MM.1S (cell line): ENCODE data around the gene SLC1A2.

Experiments used
- DNase-seq: peaks from one replicate; pipeline ENCODE4 v3.0.0-alpha.2; 2015
- H2AFZ ChIP-seq: fragments of 300-600 bp; sonication (generic); 2 replicates; pipeline ENCODE4 v1.6.0; 2016; ENCODE audit warnings: antibody characterized with exemption, low read length
- H3F3A ChIP-seq: fragments of 300-600 bp; sonication (generic); 2 replicates; pipeline ENCODE4 v1.6.1; 2016; ENCODE audit warnings: mild to moderate bottlenecking, antibody characterized with exemption, low read length, moderate library complexity, mixed read lengths; ENCODE audit not compliant: insufficient read depth
- H3K27ac ChIP-seq: fragments of 300-600 bp; sonication (generic); 2 replicates; pipeline ENCODE4 v1.5.1; 2016; ENCODE audit warnings: mild to moderate bottlenecking, low read length
- H3K27me3 ChIP-seq: fragments of 300-600 bp; sonication (generic); replicated peaks from 2 replicates; pipeline ENCODE4 v1.6.0; 2016; ENCODE audit warnings: low read length; ENCODE audit not compliant: insufficient read depth
- H3K36me3 ChIP-seq: fragments of 300-600 bp; sonication (generic); replicated peaks from 2 replicates; pipeline ENCODE4 v1.6.1; 2016; ENCODE audit warnings: mild to moderate bottlenecking, low read length, mixed read lengths; ENCODE audit not compliant: insufficient read depth
- H3K4me1 ChIP-seq: fragments of 300-600 bp; sonication (generic); 2 replicates; pipeline ENCODE4 v1.6.1; 2016; ENCODE audit warnings: low read length, mixed read lengths
- H3K4me2 ChIP-seq: fragments of 300-600 bp; sonication (generic); 2 replicates; pipeline ENCODE4 v1.6.0; 2016; ENCODE audit warnings: low read depth, low read length
- H3K4me3 ChIP-seq: fragments of 300-600 bp; sonication (generic); 2 replicates; pipeline ENCODE4 v1.5.1; 2016; ENCODE audit warnings: low read length, mixed read lengths
- H3K79me2 ChIP-seq: fragments of 300-600 bp; sonication (generic); 2 replicates; pipeline ENCODE4 v1.6.1; 2016; ENCODE audit warnings: mixed run types, low read length, mixed read lengths
- H3K9ac ChIP-seq: fragments of 300-600 bp; sonication (generic); 2 replicates; pipeline ENCODE4 v1.6.1; 2016; ENCODE audit warnings: low read length, mixed read lengths
- H3K9me2 ChIP-seq: fragments of 300-600 bp; sonication (generic); replicated peaks from 2 replicates; pipeline ENCODE4 v1.6.1; 2016; ENCODE audit warnings: mild to moderate bottlenecking, low read length, mixed read lengths; ENCODE audit not compliant: insufficient read depth
- H3K9me3 ChIP-seq: fragments of 300-600 bp; sonication (generic); replicated peaks from 2 replicates; pipeline ENCODE4 v1.6.1; 2016; ENCODE audit warnings: mild to moderate bottlenecking, low read length, mixed read lengths; ENCODE audit not compliant: insufficient read depth
- H4K20me1 ChIP-seq: fragments of 300-600 bp; sonication (generic); 2 replicates; pipeline ENCODE4 v1.6.1; 2016; ENCODE audit warnings: mild to moderate bottlenecking, low read length, moderate library complexity, mixed read lengths; ENCODE audit not compliant: insufficient read depth
- EZH2 ChIP-seq: fragments of 300-600 bp; sonication (generic); optimal IDR thresholded peaks from 2 replicates; pipeline ENCODE3; 2017; ENCODE audit warnings: low read depth, mild to moderate bottlenecking, antibody characterized with exemption, low read length, mixed read lengths
- EZH2phosphoT487 ChIP-seq: fragments of 300-600 bp; sonication (generic); IDR thresholded peaks from 2 replicates; pipeline ENCODE4 v1.6.1; 2018; ENCODE audit warnings: antibody characterized with exemption, low read length
- TF ChIP-seq, protein P1 (sequence below): fragments of 300-600 bp; sonication (generic); IDR thresholded peaks from 2 replicates; pipeline ENCODE4 v1.5.1; 2016; ENCODE audit warnings: antibody characterized with exemption, low read length, mixed read lengths

The SLC1A2 gene

DNA sequence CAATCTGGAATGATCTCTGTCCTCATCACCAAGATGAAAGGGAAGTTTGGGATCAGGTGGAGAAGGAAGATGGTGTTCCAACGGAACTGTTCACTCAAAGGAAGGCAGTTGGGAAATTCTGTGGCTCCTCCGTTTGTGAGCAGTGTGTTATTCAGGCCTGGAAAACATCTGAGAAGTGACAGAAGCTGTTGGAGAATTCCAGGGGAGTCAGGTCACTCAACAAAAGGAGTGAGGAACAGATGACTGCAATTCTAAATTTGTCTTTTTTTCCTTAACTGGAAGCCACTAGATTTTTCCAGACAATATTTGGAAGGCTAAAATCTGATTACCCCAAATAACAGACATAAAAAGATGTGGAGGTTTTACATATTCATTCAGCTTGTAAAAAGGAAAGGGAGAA, 172.6 kb downstream of the SLC1A2 start:
- TF ChIP-seq EZH2phosphoT487 (no peak), EZH2 (no peak)
- TF ChIP-seq, protein P1, sequence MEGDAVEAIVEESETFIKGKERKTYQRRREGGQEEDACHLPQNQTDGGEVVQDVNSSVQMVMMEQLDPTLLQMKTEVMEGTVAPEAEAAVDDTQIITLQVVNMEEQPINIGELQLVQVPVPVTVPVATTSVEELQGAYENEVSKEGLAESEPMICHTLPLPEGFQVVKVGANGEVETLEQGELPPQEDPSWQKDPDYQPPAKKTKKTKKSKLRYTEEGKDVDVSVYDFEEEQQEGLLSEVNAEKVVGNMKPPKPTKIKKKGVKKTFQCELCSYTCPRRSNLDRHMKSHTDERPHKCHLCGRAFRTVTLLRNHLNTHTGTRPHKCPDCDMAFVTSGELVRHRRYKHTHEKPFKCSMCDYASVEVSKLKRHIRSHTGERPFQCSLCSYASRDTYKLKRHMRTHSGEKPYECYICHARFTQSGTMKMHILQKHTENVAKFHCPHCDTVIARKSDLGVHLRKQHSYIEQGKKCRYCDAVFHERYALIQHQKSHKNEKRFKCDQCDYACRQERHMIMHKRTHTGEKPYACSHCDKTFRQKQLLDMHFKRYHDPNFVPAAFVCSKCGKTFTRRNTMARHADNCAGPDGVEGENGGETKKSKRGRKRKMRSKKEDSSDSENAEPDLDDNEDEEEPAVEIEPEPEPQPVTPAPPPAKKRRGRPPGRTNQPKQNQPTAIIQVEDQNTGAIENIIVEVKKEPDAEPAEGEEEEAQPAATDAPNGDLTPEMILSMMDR = no peak
- Histone ChIP-seq H3K4me2 (no peak overlapping the region), H3K9me2 (no peaks in the 10 kb centered on the region), H3K4me3 (no peak overlapping the region), H2AFZ (no peak overlapping the region), H3K27ac (no peak overlapping the region), H3K4me1 (no peaks in the 10 kb centered on the region), H3K9me3 (no peaks in the 10 kb centered on the region), H3F3A (no peaks in the 10 kb centered on the region), H4K20me1 (no peaks in the 10 kb centered on the region), H3K27me3 (no peaks in the 10 kb centered on the region), H3K36me3 (no peaks in the 10 kb centered on the region), H3K9ac (no peak overlapping the region), H3K79me2 (no peaks in the 10 kb centered on the region)
- no peak for DNase-seq

DNA sequence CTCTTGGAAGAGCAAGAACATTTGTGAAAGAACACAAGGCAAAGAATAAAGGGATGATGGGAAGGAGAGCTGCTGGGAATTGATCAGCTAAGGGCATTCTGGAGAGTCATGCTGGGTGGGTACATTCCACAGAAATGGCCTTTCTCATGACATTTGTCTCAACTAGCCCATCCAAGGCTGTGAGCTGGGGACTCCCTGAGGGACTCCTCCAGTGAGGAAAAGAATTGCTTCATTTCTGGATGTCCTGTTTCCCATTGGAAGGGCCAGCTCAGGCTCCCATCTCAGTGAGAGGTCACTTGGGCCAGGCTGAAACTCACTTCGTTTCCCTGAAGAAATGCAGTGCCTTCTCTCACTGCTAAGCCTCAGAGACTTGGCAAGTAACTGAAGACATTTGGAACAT, 173.6 kb downstream of the SLC1A2 start:
- Histone ChIP-seq H3K4me1 (no peaks in the 10 kb centered on the region), H4K20me1 (no peaks in the 10 kb centered on the region), H2AFZ (no peak overlapping the region), H3K4me2 (no peak overlapping the region), H3K36me3 (no peaks in the 10 kb centered on the region), H3K9ac (no peak overlapping the region), H3K4me3 (no peak overlapping the region), H3K9me3 (no peaks in the 10 kb centered on the region), H3K27me3 (no peaks in the 10 kb centered on the region), H3K27ac (no peak overlapping the region), H3K79me2 (no peaks in the 10 kb centered on the region), H3K9me2 (no peaks in the 10 kb centered on the region), H3F3A (no peaks in the 10 kb centered on the region)
- no peak for DNase-seq
- TF ChIP-seq EZH2 = no peak
- TF ChIP-seq EZH2phosphoT487 = no peak
- TF ChIP-seq, protein P1 = no peak

DNA sequence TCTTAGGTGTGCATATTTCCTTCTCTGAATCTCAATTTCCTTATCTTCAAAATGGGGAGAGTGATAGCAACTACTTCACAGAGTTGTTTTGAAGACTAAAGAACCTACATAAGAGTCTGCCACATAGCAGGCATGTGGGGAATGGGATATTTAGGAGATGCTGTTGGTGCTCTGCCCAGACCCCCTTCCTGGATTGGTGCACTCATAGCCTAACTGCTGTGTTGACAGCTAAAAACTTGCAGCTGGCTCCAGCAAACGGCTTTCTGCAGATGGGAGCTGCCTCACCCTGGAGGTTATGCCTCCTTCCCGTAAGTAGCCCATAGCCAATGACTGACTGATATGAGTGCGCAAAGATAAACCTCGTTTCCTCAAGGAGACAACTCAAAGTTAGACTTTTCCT, 174.3 kb downstream of the SLC1A2 start:
- H3K9me2 ChIP-seq = no peaks in the 10 kb centered on the region
- H3K79me2 ChIP-seq = no peaks in the 10 kb centered on the region
- H3K27me3 ChIP-seq = no peaks in the 10 kb centered on the region
- no peaks in the 10 kb centered on the region for H3F3A ChIP-seq
- no peak overlapping the region for H3K4me3 ChIP-seq
- no peak overlapping the region for H3K4me2 ChIP-seq
- no peaks in the 10 kb centered on the region for H3K4me1 ChIP-seq
- H3K36me3 ChIP-seq = no peaks in the 10 kb centered on the region
- no peak overlapping the region for H2AFZ ChIP-seq
- no peak overlapping the region for H3K27ac ChIP-seq
- DNase-seq = no peak
- H4K20me1 ChIP-seq = no peaks in the 10 kb centered on the region
- H3K9me3 ChIP-seq = no peaks in the 10 kb centered on the region
- H3K9ac ChIP-seq = no peak overlapping the region
- TF ChIP-seq EZH2 (no peak), EZH2phosphoT487 (no peak)
- TF ChIP-seq, protein P1 = no peak

DNA sequence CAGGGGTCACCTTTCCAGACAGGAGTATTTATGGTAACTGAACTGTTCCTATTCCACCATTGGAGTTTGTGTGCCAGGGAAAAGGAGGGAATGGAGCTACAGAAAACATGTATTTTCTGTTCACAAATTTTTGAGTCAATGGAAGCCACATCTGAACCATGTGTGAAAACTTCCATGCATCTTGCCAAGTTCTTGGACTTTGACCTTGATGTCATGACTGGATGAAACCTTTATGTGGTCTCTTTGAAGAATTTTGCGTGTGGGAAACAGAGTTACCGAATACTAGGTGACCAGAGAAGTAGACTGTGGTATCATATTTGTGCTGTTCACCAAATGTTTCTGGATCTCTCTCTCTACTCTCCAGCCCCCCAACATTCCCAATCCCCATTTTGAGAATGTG, 175.6 kb downstream of the SLC1A2 start:
- no peak overlapping the region for H3K4me3 ChIP-seq
- no peak overlapping the region for H3K27ac ChIP-seq
- H3K9me2 ChIP-seq = no peaks in the 10 kb centered on the region
- no peak overlapping the region for H3K9ac ChIP-seq
- no peak overlapping the region for H2AFZ ChIP-seq
- no peaks in the 10 kb centered on the region for H3F3A ChIP-seq
- no peaks in the 10 kb centered on the region for H3K79me2 ChIP-seq
- H3K4me1 ChIP-seq = peaks cover 3% of the 10 kb centered on the region
- H3K4me2 ChIP-seq = no peak overlapping the region
- no peaks in the 10 kb centered on the region for H3K36me3 ChIP-seq
- no peak for TF ChIP-seq EZH2phosphoT487
- TF ChIP-seq, protein P1 = no peak
- no peak for TF ChIP-seq EZH2
- no peaks in the 10 kb centered on the region for H3K27me3 ChIP-seq
- DNase-seq = no peak
- H3K9me3 ChIP-seq = no peaks in the 10 kb centered on the region
- H4K20me1 ChIP-seq = no peaks in the 10 kb centered on the region
